ENCODE data around the gene SMAD3. TPM values are rescaled to one million over a fixed set of nuclear protein-coding genes. Genes with fewer than 3 reads are reported as not detected.

The SMAD3 gene
- total and polyA plus RNA-seq, 4 donors, result 4.0 to 12.2 (median 5.5) TPM

- Histone ChIP-seq H3K9ac (ENCODE audit: low read depth in 1 of 2, low read length in 2 of 2) (no peak overlapping the region), H3K27ac (ENCODE audit: low read depth in 1 of 2, low read length in 2 of 2) (peak overlapping the region in 1 of 2 donors; percentile 49), H3K4me3 (ENCODE audit: low read depth in 1 of 3, low read length in 3 of 3) (no peak overlapping the region), H3K9me3 (ENCODE audit: control insufficient read depth in 4 of 4, low read length in 3 of 4) (no peaks in the 10 kb centered on the region), H3K27me3 (ENCODE audit: control insufficient read depth in 4 of 4, insufficient read depth in 4 of 4, low read length in 3 of 4) (no peaks in the 10 kb centered on the region), H3K4me1 (ENCODE audit: control insufficient read depth in 4 of 4, insufficient read depth in 4 of 4, low read length in 3 of 4) (peaks cover 5 to 29% (median 21%) of the 10 kb centered on the region in 4 donors), H3K36me3 (ENCODE audit: control insufficient read depth in 4 of 4, insufficient read depth in 3 of 4, low read depth in 1 of 4, low read length in 3 of 4) (no peaks in the 10 kb centered on the region)
- 94% methylated on average over 10 of the region's 10 CpGs for WGBS
- DNase-seq (ENCODE audit: low spot score), result no peak
- no peak for TF ChIP-seq HNF4A (conservative IDR thresholded peaks at IDR 0.05)
- TF ChIP-seq TAF1 (conservative IDR thresholded peaks at IDR 0.05), result no peak
- no peak for TF ChIP-seq RAD21 (IDR thresholded peaks at IDR 0.05)
- TF ChIP-seq NR2F2 (IDR thresholded peaks at IDR 0.05), result no peak
- TF ChIP-seq EGR1 (IDR thresholded peaks at IDR 0.05; ENCODE audit: low read depth in 2 of 2), result no peak
- TF ChIP-seq FOXA2 (IDR thresholded peaks at IDR 0.05), result no peak
- TF ChIP-seq, protein P1, sequence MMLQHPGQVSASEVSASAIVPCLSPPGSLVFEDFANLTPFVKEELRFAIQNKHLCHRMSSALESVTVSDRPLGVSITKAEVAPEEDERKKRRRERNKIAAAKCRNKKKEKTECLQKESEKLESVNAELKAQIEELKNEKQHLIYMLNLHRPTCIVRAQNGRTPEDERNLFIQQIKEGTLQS (IDR thresholded peaks at IDR 0.05), result no peak
- TF ChIP-seq HNF4G (IDR thresholded peaks at IDR 0.05), result no peak
- no peak for TF ChIP-seq JUND (IDR thresholded peaks at IDR 0.05)
- TF ChIP-seq, protein P2, sequence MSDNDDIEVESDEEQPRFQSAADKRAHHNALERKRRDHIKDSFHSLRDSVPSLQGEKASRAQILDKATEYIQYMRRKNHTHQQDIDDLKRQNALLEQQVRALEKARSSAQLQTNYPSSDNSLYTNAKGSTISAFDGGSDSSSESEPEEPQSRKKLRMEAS (IDR thresholded peaks at IDR 0.05), result no peak
- TF ChIP-seq CTCF (IDR thresholded peaks at IDR 0.05; ENCODE audit: low read depth, low read length, missing input control), result no peak
These were observed 25.9 kb upstream of the SMAD3 start for GRCh38 chr15:67039384-67040075.

- H3K36me3 ChIP-seq (ENCODE audit: control insufficient read depth in 4 of 4, insufficient read depth in 3 of 4, low read depth in 1 of 4, low read length in 3 of 4), result no peaks in the 10 kb centered on the region
- 64% methylated on average over 2 of the region's 2 CpGs for WGBS
- H3K27me3 ChIP-seq (ENCODE audit: control insufficient read depth in 4 of 4, insufficient read depth in 4 of 4, low read length in 3 of 4), result no peaks in the 10 kb centered on the region
- no peak for DNase-seq (ENCODE audit: low spot score)
- TF ChIP-seq ZBTB33 (IDR thresholded peaks at IDR 0.05) (no peak), GABPA (IDR thresholded peaks at IDR 0.05 in 1 of 2, conservative IDR thresholded peaks at IDR 0.05 in 1 of 2) (no peak), EGR1 (IDR thresholded peaks at IDR 0.05; ENCODE audit: low read depth in 2 of 2) (no peak), HNF4A (conservative IDR thresholded peaks at IDR 0.05) (no peak), HNF4G (IDR thresholded peaks at IDR 0.05) (no peak)
- TF ChIP-seq, protein P1 (IDR thresholded peaks at IDR 0.05), result no peak
- H3K9ac ChIP-seq (ENCODE audit: low read depth in 1 of 2, low read length in 2 of 2), result no peak overlapping the region
- peaks cover 5 to 30% (median 21%) of the 10 kb centered on the region in 4 donors for H3K4me1 ChIP-seq (ENCODE audit: control insufficient read depth in 4 of 4, insufficient read depth in 4 of 4, low read length in 3 of 4)
- H3K9me3 ChIP-seq (ENCODE audit: control insufficient read depth in 4 of 4, low read length in 3 of 4), result no peaks in the 10 kb centered on the region
- peak overlapping the region in 1 of 2 donors; percentile 49 for H3K27ac ChIP-seq (ENCODE audit: low read depth in 1 of 2, low read length in 2 of 2)
- no peak overlapping the region for H3K4me3 ChIP-seq (ENCODE audit: low read depth in 1 of 3, low read length in 3 of 3)
These were observed 25.1 kb upstream of the SMAD3 start for GRCh38 chr15:67040277-67040676.

Measured in liver (tissue), 9 donors.